Measurements from ENCODE around the gene RFPL2.

The RFPL2 gene

DNA sequence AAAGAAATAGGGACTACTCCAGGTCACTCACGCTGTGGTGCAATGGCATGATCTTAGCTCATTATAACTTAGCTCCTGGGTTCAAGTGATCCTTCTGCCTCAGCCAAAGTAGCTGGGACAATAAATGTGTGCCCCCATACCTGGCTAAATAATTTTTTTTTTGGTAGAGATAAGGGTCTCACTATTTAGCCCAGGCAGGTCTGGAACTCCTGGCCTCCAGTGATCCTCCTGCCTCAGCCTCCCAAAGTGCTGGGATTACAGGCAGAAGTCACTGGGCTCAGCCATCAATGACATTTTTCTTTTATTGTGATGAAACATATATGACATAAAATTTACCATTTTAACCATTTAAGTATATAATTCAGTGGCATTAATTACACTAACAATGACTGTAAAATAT is 39.7 kb upstream of the RFPL2 start:
- in situ Hi-C loops (cut with HindIII; ENCODE audit: low pct_ligation_motif_present, low sequenced_read_pairs), result no loop called here
- H3K27ac ChIP-seq, result no peak overlapping the region
- H3K36me3 ChIP-seq (replicated peaks), result no peaks in the 10 kb centered on the region
- DNase-seq, result no peak
- no peak overlapping the region for H3K4me3 ChIP-seq (ENCODE audit: low read depth, low read length)
- TF ChIP-seq, protein P1, sequence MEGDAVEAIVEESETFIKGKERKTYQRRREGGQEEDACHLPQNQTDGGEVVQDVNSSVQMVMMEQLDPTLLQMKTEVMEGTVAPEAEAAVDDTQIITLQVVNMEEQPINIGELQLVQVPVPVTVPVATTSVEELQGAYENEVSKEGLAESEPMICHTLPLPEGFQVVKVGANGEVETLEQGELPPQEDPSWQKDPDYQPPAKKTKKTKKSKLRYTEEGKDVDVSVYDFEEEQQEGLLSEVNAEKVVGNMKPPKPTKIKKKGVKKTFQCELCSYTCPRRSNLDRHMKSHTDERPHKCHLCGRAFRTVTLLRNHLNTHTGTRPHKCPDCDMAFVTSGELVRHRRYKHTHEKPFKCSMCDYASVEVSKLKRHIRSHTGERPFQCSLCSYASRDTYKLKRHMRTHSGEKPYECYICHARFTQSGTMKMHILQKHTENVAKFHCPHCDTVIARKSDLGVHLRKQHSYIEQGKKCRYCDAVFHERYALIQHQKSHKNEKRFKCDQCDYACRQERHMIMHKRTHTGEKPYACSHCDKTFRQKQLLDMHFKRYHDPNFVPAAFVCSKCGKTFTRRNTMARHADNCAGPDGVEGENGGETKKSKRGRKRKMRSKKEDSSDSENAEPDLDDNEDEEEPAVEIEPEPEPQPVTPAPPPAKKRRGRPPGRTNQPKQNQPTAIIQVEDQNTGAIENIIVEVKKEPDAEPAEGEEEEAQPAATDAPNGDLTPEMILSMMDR (IDR thresholded peaks at IDR 0.05; ENCODE audit: low read depth, low read length, missing control alignments), result no peak
- H3K27me3 ChIP-seq (replicated peaks), result no peaks in the 10 kb centered on the region

DNA sequence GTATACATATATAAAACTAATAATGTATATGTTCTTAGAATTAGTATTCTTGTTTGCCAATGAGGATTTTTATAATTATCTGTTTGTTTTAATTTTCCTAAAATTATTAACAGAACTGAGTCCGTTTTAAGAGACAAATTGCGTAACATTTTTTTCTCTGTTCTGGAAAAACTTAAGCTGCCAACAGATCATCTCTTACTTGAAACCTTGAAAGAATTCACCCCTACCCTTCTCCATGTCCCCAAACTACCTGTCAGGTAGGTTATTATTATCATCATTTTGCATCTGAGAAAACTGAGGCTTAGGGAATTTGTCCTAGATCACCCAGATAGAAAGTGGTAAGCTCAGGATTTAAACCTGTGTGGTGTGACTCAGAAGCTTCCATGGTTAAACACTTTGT is 35.6 kb upstream of the RFPL2 start:
- no peak for DNase-seq
- Histone ChIP-seq H3K27me3 (replicated peaks) (no peaks in the 10 kb centered on the region), H3K36me3 (replicated peaks) (no peaks in the 10 kb centered on the region), H3K27ac (no peak overlapping the region), H3K4me3 (ENCODE audit: low read depth, low read length) (no peak overlapping the region)
- TF ChIP-seq, protein P1 (IDR thresholded peaks at IDR 0.05; ENCODE audit: low read depth, low read length, missing control alignments), result no peak
- in situ Hi-C loops (cut with HindIII; ENCODE audit: low pct_ligation_motif_present, low sequenced_read_pairs), result no loop called here

DNA sequence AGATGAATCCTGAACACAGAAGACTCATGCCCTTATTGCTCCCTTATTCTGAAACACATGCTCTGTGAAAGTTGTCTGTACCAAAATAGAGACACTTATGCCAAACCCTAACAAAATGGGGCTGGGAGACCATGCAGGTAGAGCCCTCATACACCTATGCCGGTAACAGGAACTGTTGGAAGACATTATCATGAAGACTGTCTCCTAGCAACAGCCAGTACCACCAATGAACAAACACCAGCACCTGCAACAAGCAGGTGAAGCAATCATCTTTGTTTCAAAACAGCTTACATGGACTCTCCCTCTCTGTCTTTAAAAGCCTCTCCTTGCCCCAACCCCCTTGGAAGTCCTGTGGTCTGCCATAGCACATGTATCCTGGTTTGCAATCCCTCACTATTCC is 33.0 kb upstream of the RFPL2 start:
- Histone ChIP-seq H3K27ac (no peak overlapping the region), H3K27me3 (replicated peaks) (no peaks in the 10 kb centered on the region), H3K4me3 (ENCODE audit: low read depth, low read length) (no peak overlapping the region), H3K36me3 (replicated peaks) (no peaks in the 10 kb centered on the region)
- in situ Hi-C loops (cut with HindIII; ENCODE audit: low pct_ligation_motif_present, low sequenced_read_pairs), result no loop called here
- no peak for DNase-seq
- TF ChIP-seq, protein P1 (IDR thresholded peaks at IDR 0.05; ENCODE audit: low read depth, low read length, missing control alignments), result no peak

DNA sequence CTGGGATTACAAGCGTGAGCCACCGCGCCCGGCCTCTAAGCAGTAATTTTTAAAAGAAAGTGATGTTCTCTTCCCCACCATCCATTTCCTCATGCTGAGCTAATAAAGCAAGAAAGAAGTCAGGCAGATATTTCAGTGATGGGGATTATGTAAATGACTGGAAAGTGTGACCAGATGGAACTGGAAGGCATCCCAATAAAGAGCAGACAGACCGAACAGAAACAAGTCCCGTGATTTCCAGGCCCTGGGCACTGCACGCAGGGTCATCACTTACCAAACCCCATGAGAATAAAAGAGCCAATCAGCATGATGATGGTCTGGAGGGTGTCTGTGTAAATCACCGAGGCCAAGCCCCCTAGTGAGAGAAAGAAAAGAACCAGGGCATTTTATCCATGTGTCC is 32.1 kb upstream of the RFPL2 start:
- DNase-seq, result no peak
- TF ChIP-seq, protein P1 (IDR thresholded peaks at IDR 0.05; ENCODE audit: low read depth, low read length, missing control alignments), result no peak
- Histone ChIP-seq H3K4me3 (ENCODE audit: low read depth, low read length) (no peak overlapping the region), H3K36me3 (replicated peaks) (no peaks in the 10 kb centered on the region), H3K27ac (no peak overlapping the region), H3K27me3 (replicated peaks) (no peaks in the 10 kb centered on the region)
- in situ Hi-C loops (cut with HindIII; ENCODE audit: low pct_ligation_motif_present, low sequenced_read_pairs), result no loop called here

DNA sequence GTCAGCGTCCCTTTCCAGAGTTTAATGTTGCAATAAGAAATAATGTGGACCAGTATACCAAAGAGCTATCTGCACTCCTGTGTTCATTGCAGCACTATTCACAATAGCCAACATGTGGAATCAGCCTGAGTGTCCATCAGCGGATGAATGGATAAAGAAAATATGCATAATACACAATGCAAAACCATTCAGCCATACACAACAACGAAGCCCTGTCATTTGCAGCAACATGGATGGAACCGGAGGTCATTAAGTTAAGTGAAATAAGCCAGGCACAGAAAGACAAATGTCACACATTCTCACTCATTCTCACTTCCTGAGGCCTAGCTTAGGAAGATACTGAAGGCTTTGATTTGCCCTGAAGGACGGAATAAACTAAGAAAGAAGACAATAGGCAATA is 28.2 kb upstream of the RFPL2 start:
- no peaks in the 10 kb centered on the region for H3K27me3 ChIP-seq (replicated peaks)
- H3K36me3 ChIP-seq (replicated peaks), result no peaks in the 10 kb centered on the region
- TF ChIP-seq, protein P1 (IDR thresholded peaks at IDR 0.05; ENCODE audit: low read depth, low read length, missing control alignments), result no peak
- no peak for DNase-seq
- no peak overlapping the region for H3K4me3 ChIP-seq (ENCODE audit: low read depth, low read length)
- H3K27ac ChIP-seq, result no peak overlapping the region
- in situ Hi-C loops (cut with HindIII; ENCODE audit: low pct_ligation_motif_present, low sequenced_read_pairs), result no loop called here

DNA sequence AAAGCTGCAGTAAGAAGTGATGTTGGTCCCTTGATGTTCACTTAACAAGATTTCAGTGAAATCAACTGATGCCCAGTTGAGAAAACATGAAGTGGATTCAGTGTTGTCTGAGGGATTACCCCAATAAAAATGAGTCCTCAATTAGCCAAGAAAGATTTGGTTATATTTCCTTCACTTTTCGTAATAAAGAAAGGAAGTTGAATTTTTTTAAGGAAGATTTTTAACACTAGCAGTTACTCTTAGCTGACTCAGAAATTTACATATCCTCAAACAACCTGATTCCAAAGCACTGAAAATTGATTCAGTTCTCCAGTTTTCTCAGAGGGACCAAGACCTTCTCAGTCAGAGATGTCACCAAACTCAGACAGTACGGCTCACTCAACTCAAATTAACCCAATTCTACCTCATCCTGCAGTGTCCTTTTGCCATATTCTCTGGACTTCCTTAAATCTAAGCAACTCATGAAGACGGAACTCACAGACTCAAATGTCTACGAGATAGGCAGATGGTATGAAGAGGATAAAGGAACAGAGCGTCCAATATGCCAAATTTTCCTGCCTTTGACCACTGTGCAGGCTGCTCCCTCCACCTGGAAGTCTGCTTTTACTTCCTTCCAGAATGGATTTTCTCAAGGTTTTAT is 27.4 kb upstream of the RFPL2 start:
- in situ Hi-C loops (cut with HindIII; ENCODE audit: low pct_ligation_motif_present, low sequenced_read_pairs), result no loop called here
- no peak overlapping the region for H3K4me3 ChIP-seq (ENCODE audit: low read depth, low read length)
- TF ChIP-seq, protein P1 (IDR thresholded peaks at IDR 0.05; ENCODE audit: low read depth, low read length, missing control alignments), result no peak
- DNase-seq, result no peak
- no peak overlapping the region for H3K27ac ChIP-seq
- no peaks in the 10 kb centered on the region for H3K36me3 ChIP-seq (replicated peaks)
- no peaks in the 10 kb centered on the region for H3K27me3 ChIP-seq (replicated peaks)
